Stimulated activated naive CD4-positive, alpha-beta T cell treated with Interleukin-2 at 50 U/mL for 16 hours (primary cell): ENCODE data around the gene UBE2O.

Source experiments
- DNase-seq: peaks from one replicate; lab custom pipeline; 2025; lab: John Stamatoyannopoulos, UW

Gene UBE2O

DNA sequence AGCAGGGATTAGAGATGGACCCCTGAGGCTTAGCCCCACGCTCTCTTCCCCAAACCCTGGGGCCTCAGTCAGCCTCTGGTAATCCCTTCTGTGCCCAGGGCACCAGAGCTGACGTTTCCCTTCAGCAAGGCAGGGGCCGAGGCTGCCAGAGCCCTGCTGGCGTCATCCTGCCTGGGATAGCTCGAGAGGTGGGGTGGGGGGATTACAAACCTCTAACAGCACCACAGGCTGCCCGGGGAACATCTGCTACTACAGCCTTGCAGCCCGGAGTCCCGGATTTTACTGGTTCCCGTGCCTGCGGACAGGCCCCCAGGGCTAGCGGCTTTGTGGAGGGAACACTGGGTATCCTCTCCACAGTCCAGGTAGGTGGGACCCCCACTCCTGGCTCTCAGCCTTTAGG lies 14.4 kb upstream of the UBE2O start, which contains the start of gene AANAT:
TSS of gene AANAT (plus strand) at position 238 of the 400 bp plus-strand sequence. CDS start 1,144 bp downstream, outside the sequence.
- DNase-seq: no peak

DNA sequence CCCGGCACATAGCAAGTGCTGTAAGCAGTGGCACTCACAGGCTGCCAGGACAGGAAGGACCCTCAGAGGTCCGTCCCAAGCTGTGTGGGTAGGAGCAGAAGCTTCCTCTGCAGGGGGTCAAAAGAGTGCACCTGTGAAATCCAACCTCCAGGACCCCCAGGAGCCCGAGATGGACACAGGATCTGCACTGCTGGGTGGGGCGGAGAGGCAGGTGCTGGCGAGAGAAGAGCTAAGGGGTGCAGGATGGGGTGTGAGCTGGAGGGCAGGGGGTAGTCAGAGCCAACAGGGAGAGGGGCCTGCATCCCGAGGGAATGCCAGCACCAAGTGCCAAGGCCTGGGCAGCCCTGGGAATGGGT lies 13.8 kb upstream of the UBE2O start:
- no peak for DNase-seq

DNA sequence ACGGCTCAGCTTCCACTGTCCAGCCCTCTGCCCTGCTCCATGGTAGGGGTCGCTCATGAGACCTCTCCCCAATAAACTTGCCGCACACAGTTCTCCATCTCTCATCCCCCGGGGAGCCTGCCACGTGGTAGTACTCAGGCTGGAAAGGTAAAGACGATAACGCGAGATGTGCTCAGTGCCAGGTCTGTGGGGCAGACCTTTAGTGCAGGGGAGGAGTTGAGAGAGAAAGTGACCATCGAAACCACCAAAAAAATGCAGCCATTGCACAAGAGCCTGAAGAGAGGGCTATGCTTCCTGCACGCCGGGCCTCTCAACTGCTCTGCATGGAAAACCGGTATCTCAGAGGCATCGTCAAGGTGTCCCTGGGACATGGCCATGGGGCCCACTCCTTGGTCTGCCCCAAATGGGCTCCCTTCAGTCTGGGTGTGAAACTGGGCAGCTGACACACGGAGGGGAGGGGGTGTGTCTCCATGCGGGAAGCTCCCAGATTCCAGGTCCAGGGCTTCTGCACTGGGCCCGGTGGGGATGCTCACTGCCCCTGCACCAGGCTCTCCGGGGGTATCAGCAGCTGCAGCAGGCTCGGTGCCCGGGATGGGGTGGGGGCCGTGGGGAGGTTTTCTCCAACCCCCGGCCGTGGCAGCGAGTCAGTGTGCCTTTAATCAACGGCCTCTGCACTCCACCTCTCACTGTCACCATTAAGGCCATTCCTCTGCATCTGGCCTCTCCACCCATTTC lies 9.8 kb upstream of the UBE2O start:
- DNase-seq: no peak

DNA sequence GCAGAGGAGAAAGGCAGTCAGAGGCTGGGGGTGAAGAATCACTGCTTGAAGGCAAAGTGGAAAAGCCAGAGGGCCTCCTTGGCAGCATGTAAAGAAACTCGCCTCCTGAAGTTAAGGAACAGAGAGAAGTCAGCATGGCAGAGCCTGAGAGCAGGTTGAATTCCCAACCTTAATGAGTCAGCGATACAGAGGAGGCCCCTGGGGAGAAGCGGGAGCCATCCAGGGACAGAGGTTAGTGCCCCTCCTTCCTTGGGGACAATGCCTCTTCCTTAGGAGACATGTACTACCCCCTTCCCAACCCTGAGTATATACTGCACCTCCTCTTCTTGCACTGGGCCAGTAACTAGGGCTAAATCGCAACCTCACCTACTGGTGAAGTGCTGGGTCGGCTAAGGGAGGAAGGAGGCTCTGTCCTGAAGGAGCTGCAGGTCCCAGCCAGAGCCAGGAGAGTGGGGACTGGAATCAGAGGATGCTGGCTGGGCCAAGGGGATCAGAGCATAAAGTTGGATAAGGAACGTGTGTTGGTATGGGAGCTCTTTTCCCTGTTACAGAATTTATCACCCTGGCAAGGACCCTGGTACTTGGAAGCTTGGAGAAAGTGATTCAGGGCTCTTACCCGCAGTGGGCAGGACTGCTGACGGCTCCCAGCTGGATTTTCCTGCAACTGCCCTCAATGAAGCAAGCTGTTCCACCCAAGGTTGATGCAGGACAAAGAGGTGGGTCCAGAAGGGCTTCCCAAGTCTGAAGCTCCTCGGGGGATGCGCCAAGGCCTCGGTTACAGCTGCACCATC lies 9.0 kb upstream of the UBE2O start:
- no peak for DNase-seq

DNA sequence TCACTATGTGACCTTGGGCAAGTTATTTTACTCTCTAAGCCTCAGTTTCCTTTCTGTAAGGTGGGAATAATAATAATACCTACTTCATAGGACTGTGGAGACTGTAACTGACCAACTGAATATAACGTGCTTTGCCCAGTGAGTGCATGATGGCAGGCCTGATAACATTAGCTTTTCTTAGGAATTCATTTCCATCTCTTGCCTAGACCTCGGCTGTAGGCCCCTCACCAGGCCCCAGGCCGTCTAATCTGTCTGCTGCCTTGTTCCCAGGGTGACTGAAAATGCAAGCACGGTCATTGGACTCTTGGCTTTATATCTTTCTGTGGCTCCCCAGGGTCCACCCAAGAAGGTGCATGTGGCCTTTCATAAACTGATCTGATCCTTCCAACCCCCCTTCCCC lies 6.7 kb upstream of the UBE2O start:
- no peak for DNase-seq

DNA sequence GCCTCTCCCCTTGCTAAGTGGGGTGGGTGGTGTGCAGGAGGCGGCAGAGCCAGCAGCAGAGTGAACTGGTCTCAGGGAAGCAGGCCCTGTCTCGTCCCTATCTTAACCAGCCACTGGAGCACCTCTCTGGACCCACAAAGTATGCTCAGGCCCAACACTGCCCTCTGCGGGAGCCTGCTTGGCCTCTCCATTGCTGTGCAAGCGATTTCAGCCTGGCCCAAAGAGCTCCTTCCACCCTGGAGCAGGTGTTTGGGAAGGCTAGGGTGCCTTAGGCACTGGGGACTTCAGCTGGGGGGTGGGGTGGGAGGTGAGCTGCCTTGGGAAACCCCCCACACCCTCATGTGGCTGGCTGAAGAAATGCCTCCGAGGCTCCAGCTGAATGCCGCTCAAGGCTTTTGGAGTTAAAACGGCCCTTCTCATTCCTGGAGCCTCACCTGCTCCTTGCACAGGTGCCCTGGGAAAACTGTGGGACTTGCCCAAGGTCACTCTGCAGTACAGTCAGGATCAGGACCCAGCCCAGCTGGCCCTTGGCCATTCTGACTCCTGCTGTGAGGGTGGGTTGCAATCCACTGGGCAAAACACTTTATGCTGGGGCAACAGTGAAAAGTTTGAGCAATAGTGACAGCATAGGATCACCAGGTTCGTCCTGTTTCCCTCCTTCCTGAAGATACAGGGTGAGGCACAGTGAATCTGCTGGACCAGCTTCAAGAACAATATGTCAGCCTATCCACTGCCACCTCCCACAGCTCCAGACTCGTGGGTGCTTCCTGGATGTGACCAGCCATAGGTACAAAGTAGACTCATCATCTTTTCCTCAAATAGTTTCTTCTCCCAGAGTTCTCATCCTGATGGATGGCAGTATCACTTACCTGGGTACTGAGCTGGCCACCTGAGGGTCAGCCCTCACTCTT lies 5.9 kb upstream of the UBE2O start:
- no peak for DNase-seq

DNA sequence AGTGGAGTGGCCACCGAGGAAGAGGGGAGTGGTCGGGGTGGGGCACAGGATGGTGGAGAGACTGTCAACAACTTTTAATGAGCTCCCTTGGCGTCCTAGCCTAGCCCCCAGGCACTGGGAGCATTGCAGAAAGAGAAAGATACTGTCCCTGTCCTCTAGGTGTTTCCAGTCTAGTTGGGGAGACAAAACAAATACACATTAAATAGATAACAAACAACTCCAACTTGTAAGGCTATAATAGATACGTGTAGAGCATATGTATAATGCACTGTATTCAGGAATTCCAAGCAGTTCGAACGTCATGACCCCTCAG lies 435 bp upstream of the UBE2O start:
- DNase-seq: no peak

DNA sequence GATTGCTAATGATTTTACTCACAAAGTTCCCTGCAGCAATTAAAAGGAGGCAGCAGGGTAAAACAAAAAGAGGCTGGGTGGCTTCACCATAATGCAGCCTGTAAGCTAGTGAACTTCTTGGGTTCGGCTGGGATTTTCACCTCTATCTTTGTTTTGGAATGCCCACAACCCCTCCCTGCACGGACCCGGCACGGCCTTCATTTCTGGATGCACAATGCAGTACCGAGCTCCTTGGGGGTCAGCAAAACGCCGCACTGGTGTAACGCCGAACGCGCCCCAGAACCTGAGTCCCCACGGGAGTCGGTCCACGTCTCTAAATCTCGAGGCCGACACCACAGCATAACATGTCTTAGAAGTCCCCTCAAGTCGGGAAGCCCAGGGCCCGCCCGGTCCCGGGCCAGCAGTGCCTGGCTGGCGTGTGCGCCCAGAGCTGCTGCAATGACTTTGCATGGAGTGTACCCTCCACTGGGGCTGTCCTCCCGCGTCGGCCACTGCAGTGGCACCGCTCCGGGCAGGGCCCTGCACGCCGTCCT lies 759 bp downstream of the UBE2O start:
- DNase-seq: no peak

DNA sequence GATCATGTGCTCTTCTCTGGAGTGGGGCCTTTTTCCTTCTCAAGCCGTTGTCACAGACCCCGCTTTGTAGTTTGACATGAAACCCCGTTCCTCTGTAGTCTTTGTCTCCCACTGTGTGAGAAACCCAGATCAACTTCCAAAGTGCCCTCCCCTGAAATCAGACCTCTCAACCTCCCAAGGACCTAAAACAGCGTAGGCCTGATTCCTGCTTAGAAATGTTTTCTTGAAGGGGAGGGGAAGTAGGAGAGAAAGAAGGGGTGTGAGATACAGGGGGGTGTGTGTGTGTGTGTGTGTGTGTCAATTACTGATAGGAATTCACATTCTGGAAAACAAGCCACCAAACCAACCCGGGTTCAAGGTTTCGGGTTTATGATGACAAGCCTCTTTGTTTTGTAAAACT lies 1.4 kb downstream of the UBE2O start:
- no peak for DNase-seq

DNA sequence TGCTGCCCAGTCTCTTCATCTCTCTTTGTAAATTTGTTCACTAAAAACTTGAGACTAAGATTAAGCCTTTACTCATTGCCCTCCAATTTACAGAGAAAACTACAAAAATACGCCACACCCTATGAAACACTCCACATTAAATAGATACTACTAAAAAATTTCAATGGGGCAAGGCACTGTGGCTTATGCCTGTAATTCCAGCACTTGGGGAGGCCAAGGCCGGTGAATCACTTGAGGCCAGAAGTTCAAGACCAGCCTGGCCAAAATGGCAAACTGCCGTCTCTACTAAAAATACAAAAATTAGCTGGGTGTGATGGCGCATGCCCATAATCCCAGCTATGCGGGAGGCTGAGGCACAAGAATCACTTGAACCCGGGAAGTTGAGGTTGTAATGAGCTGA lies 3.8 kb downstream of the UBE2O start:
- no peak for DNase-seq

DNA sequence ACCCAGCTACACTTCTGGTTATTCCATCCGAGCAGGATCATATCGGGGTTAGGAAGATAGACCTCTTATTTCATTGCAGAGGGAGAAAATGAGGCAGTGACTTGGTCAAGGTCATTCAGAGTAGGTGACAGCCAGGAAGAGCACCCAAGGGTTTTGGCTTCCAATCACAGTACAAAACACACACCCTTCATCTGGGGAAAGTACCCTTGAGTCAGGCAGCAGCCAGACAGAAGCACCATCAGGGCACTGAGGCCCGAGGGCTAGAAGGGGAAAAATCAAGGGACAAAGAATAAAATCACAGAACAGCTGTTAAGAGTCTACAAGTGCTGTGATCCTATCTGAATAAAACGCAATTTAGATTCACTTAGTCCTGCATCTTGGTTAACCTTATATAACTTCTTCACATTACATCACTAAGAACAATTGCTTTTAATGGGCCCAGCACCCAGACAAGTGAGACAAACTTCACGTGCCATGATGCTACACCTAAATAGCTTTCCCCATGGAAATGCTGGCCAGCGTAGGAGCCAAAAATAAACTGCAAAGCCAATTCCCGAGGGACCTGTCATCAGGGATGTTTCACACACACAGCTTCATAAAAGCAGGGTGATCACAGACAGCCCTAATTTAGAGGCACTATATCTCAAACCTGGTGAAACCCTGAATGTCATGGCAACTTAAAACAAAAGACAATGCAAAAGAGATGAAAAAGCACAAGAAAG lies 4.9 kb downstream of the UBE2O start:
- no peak for DNase-seq

DNA sequence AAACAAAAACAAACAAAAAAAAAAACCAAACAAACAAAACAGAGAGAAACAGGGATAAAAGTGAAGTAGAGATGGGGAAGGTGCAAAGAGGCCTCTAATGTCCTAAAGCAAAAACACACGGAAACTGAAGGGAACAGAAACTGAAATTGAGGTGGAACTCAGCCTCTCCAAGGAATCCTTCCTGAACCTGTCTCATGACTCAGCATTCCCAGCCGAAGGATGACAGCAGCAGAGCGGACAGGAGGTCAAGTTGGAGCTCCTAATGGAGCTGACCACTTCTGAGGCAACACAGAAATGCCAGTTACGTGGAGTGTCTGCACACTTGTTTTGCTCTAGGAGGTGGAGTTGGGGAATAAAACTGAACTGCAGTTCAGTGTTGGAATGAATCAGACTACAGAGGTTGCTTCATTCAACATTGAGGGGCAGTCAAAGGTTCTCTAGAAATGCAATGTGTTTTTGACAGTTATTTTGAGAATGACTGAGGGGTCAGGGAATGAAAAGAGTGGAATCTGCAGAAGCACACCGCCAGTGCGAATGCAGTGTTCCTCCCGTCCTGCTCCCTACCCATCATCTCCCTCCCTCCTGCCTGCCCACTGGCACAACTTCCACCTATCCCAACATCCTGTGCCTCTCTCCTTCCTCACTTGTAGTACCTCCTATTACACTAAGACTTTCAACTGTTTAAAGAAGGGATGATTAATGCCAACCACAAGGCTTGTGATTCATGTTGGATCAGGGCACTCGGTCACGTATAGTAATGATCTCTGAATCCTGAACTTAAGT lies 6.3 kb downstream of the UBE2O start:
- DNase-seq: no peak

DNA sequence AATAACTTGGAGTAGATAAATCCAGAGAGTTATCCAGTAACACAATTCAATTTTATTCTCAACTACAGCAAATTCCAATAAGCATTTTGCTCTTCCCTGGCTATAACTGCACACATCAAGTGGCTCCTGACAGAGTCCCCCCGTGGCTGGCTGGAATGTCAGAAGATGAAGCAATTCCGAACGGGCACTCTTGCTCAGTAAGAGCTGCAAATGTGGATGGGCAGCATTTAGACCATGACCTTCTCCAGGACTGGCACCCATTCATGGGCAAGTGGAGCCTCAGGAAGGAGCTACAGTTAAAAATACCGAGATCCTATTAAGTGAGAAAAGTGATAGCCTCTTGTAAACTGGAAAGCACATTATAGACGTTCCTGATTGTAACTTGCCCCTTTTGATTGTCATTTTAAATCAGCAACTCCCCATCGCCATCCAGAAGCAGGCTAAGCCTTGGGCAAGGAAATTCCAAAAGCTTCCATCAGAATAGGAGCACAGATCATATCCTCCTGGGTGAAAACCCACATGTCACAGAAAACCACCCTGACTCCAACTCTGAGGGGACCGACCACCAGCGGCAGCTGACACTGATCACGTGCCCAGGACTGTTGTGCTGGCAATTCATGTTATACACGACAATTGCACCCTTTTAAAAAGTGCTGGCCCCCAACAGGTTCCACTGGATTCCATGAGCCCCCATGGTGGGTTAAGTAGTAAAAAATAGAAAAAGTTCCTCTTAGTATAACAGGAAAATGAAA lies 7.1 kb downstream of the UBE2O start:
- no peak for DNase-seq

DNA sequence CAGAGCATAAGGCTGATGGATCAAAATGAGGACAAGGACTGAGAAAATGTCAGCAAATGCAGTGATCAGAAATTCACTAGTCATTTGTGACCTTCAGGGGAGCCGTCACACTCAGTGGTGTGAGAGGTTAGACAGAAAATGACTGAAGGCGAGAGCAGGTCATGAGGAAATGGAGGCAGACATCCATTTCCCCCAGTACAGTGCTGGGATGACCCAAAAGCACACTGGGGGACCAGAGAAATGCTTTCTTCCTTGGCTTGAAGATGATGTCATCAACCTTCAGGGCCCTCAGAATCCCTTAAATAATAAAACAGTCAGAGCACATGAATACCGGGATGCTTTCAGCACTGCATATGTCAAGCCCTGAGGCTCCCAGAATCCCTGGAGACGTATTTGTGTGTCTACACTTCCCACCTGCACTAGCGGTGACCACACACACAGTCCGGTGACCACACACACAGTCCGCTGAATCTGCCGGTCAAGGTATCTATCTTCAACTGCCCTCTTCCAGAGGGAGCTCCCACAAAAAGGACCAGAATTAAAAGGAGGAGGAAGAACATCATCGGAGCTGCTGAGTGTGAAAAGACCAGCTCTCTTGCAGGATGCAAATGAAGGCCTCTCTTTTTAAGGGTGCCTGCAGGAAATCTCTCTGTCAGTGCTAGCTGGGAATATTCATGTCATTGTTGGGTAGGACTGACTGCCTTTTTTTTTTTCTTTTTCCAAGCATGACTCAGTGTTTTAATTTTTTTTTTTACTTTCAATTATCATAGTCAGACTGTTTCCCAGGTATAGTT lies 8.2 kb downstream of the UBE2O start:
- DNase-seq: no peak

DNA sequence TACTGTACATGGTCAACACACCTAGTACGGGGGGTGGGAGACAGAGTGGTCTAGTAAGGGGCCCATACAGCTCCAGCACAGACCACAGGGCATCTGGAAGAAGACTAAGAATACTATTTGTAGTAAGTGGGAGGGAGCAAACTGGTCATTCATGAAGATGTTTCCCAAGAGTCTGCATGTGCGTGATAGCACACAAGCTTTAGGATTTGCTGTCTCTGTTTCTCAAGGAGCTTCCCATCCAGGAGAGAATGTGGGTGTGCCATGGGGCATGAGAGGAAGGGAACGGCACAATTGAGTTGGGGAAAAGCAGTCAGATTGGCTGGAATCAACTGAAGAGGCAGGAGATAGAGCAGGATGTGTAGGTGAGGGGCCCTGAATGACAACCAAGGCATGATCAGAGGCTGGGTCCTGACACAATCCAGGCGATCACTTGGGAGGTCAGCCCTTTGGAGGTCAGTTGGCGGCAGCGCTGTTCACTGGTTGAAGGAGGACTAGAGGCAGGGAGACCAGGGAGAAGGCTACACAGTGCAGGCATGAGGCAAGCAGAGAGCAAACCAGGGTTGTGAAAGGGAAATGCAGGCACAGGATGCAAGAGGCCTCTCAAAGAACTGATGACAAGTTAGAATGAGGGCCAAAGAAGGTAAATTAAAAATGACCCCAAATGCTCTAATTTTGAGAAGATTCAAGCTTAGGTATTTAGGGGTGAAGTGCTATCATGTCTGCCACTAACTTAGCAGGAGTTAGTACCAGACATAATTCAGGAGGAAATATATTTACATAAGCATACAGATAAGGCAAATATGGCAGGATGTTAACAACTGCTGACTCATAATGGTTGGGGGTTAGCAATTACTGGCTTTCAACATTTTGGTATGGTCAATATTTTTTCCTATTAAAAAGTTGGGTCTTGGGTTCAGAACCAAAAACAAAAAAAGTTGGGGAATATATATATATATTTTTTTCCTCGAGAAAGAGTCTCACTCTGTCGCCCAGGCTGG lies 10.3 kb downstream of the UBE2O start:
- DNase-seq: no peak

DNA sequence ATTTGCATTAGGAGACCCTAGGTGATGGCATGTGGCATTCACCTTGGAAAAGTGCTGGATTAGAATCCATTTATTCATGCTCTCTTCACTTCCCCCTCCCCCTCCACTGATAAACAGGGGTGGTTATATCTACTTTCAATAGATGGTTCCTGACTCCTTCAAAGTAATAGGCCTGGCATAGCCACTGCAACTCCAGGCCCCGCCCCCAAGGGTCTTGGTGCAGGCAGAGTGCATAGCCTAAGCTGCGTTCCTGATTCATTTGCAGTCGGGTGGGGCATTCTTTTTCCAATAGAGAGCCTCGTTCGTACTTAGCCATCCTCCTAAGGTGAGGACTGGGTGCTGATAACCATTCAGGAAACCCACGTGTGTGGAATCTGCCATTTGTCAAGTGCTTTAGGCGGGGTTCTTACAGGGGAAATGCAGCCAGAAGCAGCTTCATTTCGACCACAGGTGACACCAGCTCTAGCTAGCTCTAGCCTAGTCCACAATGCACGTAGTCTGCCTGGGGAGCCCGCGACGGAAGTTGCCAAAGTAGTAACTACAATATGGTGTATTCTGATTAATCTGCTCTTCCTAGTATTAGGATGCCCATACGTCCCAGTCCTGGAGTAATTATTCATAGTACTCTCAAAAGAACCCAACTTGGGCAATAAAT lies 11.1 kb downstream of the UBE2O start:
- DNase-seq: no peak

DNA sequence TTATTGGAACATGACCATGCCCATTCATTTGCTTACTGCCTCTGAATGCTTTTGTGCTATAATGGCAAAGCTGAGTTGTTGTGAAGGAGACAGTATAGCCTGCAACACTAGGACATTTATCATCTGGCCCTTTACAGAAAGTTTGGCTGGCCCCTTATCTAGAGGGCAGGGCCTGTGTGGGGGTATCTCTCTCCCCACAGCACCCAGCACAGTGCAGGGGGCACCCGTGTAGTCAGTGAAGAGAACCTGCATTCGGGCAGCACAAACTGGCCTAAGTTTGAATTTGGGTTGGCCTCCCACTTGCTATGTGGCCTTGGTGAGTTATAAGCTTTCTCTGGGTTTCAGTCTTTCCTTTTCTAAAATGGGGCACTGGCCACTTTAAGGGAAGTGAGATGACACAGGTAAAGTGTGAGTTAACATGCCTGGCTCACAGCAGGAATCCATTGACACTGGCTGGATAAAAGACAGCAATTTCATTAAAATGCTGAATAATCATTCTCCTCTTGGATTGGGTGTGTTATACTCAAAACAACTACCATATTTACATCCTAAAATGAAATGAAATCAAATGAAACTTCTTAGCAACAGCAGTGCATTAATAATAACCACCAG lies 12.1 kb downstream of the UBE2O start:
- no peak for DNase-seq
